PC-9 (cell line): Measurements from ENCODE around the gene MRPL4. TPM values are rescaled to one million over a fixed set of nuclear protein-coding genes. Genes with fewer than 3 reads are reported as not detected.

Source experiments
- BruUV-seq: library from RNA; stranded (reverse); fragments of 400-500 nt; replicated peaks from 2 replicates; lab custom pipeline; 2021; lab: Mats Ljungman, UMichigan
- CTCF ChIA-PET: fragments of 300-600 bp; sonication (Branson Sonifier 250); formaldehyde crosslinking; loops from one replicate; lab custom pipeline; 2022; ENCODE audit warnings: antibody characterized with exemption; lab: Charles Lee
- POLR2A ChIA-PET: fragments of 300-600 bp; sonication (Branson Sonifier 250); formaldehyde crosslinking; loops from one replicate; lab custom pipeline; 2022; ENCODE audit warnings: antibody characterized with exemption; ENCODE audit not compliant: unreplicated experiment; lab: Charles Lee
- DNase-seq, 2 experiments: peaks; one replicate each; pipeline versions ENCODE4 v3.0.0 to v3.0.0-alpha.2; 2015 to 2022; ENCODE audit warnings: mixed read lengths in 1 of 2
- H2AFZ ChIP-seq: fragments of 200-600 bp; sonication (generic); 2 replicates; pipeline ENCODE4 v1.8.1; 2017; ENCODE audit warnings: antibody characterized with exemption
- H3F3A ChIP-seq: fragments of 200-600 bp; sonication (generic); 2 replicates; pipeline ENCODE4 v1.8.1; 2017; ENCODE audit warnings: antibody characterized with exemption, mild to moderate bottlenecking, low read depth; ENCODE audit not compliant: insufficient read depth
- H3K27ac ChIP-seq: fragments of 200-600 bp; sonication (generic); 2 replicates; pipeline ENCODE4 v1.6.1; 2016; ENCODE audit warnings: mixed run types
- H3K27me3 ChIP-seq: fragments of 200-600 bp; sonication (generic); 2 replicates; pipeline ENCODE4 v1.6.1; 2016; ENCODE audit warnings: low read depth, mixed run types; ENCODE audit not compliant: insufficient read depth
- H3K36me3 ChIP-seq: fragments of 200-600 bp; sonication (generic); 2 replicates; pipeline ENCODE4 v1.6.1; 2016; ENCODE audit warnings: low read depth, mixed run types
- H3K4me1 ChIP-seq: fragments of 200-600 bp; sonication (generic); replicated peaks from 2 replicates; pipeline ENCODE4 v1.6.1; 2016; ENCODE audit warnings: mixed run types; ENCODE audit not compliant: insufficient read depth
- H3K4me2 ChIP-seq: fragments of 200-600 bp; sonication (generic); 2 replicates; pipeline ENCODE4 v1.6.1; 2017; ENCODE audit warnings: mixed run types
- H3K4me3 ChIP-seq: fragments of 200-600 bp; sonication (generic); 2 replicates; pipeline ENCODE4 v1.6.1; 2016; ENCODE audit warnings: mixed run types
- H3K79me2 ChIP-seq: fragments of 200-600 bp; sonication (generic); 2 replicates; pipeline ENCODE4 v1.6.1; 2017; ENCODE audit warnings: low read depth, mixed run types
- H3K9me2 ChIP-seq: fragments of 200-600 bp; sonication (generic); 2 replicates; pipeline ENCODE4 v1.8.1; 2017; ENCODE audit warnings: mild to moderate bottlenecking; ENCODE audit not compliant: insufficient read depth
- H3K9me3 ChIP-seq: fragments of 200-600 bp; sonication (generic); 2 replicates; pipeline ENCODE4 v1.8.1; 2016; ENCODE audit warnings: low read depth; ENCODE audit not compliant: insufficient read depth
- H4K20me1 ChIP-seq: fragments of 200-600 bp; sonication (generic); 2 replicates; pipeline ENCODE4 v1.8.1; 2017; ENCODE audit not compliant: insufficient read depth
- EZH2 ChIP-seq: fragments of 200-600 bp; sonication (generic); IDR thresholded peaks from 2 replicates; pipeline ENCODE4 v1.8.0; 2017; ENCODE audit warnings: antibody characterized with exemption, low read depth
- intact Hi-C: fragments of 100-400 bp; cut with micrococcal nuclease; formaldehyde crosslinking; loops from one replicate; pipeline ENCODE4 v1.10.0; 2022; ENCODE audit not compliant: unreplicated experiment
- total RNA-seq: library from RNA; stranded (reverse); gene quantifications from 2 replicates; pipeline ENCODE4 v1.2.3, GENCODE V29; 2021
- TF ChIP-seq, protein P1 (sequence below): fragments of 200-600 bp; sonication (generic); conservative IDR thresholded peaks from 2 replicates; pipeline ENCODE4 v1.6.1; 2017; ENCODE audit warnings: mixed run types, antibody characterized with exemption, mild to moderate bottlenecking, moderate library complexity

MRPL4 gene
- total RNA-seq, 1 experiment from 2014 or later = 98.2 TPM

GRCh38 chr19:10284065-10284959 lies 32.3 kb downstream of the MRPL4 start:
- DNase-seq = no peak
- TF ChIP-seq, protein P1, sequence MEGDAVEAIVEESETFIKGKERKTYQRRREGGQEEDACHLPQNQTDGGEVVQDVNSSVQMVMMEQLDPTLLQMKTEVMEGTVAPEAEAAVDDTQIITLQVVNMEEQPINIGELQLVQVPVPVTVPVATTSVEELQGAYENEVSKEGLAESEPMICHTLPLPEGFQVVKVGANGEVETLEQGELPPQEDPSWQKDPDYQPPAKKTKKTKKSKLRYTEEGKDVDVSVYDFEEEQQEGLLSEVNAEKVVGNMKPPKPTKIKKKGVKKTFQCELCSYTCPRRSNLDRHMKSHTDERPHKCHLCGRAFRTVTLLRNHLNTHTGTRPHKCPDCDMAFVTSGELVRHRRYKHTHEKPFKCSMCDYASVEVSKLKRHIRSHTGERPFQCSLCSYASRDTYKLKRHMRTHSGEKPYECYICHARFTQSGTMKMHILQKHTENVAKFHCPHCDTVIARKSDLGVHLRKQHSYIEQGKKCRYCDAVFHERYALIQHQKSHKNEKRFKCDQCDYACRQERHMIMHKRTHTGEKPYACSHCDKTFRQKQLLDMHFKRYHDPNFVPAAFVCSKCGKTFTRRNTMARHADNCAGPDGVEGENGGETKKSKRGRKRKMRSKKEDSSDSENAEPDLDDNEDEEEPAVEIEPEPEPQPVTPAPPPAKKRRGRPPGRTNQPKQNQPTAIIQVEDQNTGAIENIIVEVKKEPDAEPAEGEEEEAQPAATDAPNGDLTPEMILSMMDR = no peak
- TF ChIP-seq EZH2 = no peak
- BruUV-seq = no TSS peak
- no peaks in the 10 kb centered on the region for H3K9me2 ChIP-seq
- H3F3A ChIP-seq = peaks cover 35% of the 10 kb centered on the region
- H4K20me1 ChIP-seq = no peaks in the 10 kb centered on the region
- intact Hi-C loops = no loop called here
- no peaks in the 10 kb centered on the region for H3K9me3 ChIP-seq
- H3K4me1 ChIP-seq = peaks cover 33% of the 10 kb centered on the region
- ChIA-PET CTCF (no interaction called here), POLR2A (interaction anchor here (0.6 to 1.0 kb wide), 3 partner anchors 14 to 210 kb away, joined by 3 to 5 read pairs (median 3); partner anchors contain the start of genes ICAM1 and RAVER1)
- no peak overlapping the region for H3K27ac ChIP-seq
- H3K27me3 ChIP-seq = no peaks in the 10 kb centered on the region
- no peak overlapping the region for H3K4me3 ChIP-seq
- no peak overlapping the region for H3K4me2 ChIP-seq
- H3K79me2 ChIP-seq = no peaks in the 10 kb centered on the region
- peaks cover 9% of the 10 kb centered on the region; the same call in 1 of the 2 replicates for H3K36me3 ChIP-seq
- H2AFZ ChIP-seq = no peak overlapping the region

DNA sequence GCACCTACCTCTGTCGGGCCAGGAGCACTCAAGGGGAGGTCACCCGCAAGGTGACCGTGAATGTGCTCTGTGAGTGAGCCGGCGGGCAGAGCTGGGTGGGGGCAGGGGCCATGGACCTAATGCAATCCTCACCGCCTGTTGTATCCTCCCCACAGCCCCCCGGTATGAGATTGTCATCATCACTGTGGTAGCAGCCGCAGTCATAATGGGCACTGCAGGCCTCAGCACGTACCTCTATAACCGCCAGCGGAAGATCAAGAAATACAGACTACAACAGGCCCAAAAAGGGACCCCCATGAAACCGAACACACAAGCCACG lies 32.9 kb downstream of the MRPL4 start:
- H3K36me3 ChIP-seq = peaks cover 9% of the 10 kb centered on the region; the same call in 1 of the 2 replicates
- POLR2A ChIA-PET = no interaction called here
- peaks cover 26% of the 10 kb centered on the region for H3K4me1 ChIP-seq
- no peak for TF ChIP-seq EZH2
- TF ChIP-seq, protein P1 = no peak
- H3F3A ChIP-seq = peaks cover 33% of the 10 kb centered on the region
- CTCF ChIA-PET = no interaction called here
- H2AFZ ChIP-seq = no peak overlapping the region
- no peaks in the 10 kb centered on the region for H3K79me2 ChIP-seq
- H4K20me1 ChIP-seq = no peaks in the 10 kb centered on the region
- DNase-seq = no peak
- no peak overlapping the region for H3K4me3 ChIP-seq
- H3K27ac ChIP-seq = no peak overlapping the region
- H3K4me2 ChIP-seq = no peak overlapping the region
- intact Hi-C loops = no loop called here
- no TSS peak for BruUV-seq
- no peaks in the 10 kb centered on the region for H3K27me3 ChIP-seq
- H3K9me2 ChIP-seq = no peaks in the 10 kb centered on the region
- H3K9me3 ChIP-seq = no peaks in the 10 kb centered on the region

DNA sequence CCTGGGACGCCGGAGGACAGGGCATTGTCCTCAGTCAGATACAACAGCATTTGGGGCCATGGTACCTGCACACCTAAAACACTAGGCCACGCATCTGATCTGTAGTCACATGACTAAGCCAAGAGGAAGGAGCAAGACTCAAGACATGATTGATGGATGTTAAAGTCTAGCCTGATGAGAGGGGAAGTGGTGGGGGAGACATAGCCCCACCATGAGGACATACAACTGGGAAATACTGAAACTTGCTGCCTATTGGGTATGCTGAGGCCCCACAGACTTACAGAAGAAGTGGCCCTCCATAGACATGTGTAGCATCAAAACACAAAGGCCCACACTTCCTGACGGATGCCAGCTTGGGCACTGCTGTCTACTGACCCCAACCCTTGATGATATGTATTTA lies 33.4 kb downstream of the MRPL4 start:
- no peak for TF ChIP-seq EZH2
- TF ChIP-seq, protein P1 = no peak
- H3K4me1 ChIP-seq = peaks cover 25% of the 10 kb centered on the region
- H2AFZ ChIP-seq = no peak overlapping the region
- no peak overlapping the region for H3K4me3 ChIP-seq
- DNase-seq = no peak
- H3K27me3 ChIP-seq = no peaks in the 10 kb centered on the region
- BruUV-seq = no TSS peak
- no peaks in the 10 kb centered on the region for H3K79me2 ChIP-seq
- H3K9me3 ChIP-seq = no peaks in the 10 kb centered on the region
- intact Hi-C loops = no loop called here
- H3K4me2 ChIP-seq = no peak overlapping the region
- CTCF ChIA-PET = no interaction called here
- H3K9me2 ChIP-seq = no peaks in the 10 kb centered on the region
- H3F3A ChIP-seq = peaks cover 33% of the 10 kb centered on the region
- H3K36me3 ChIP-seq = peaks cover 9% of the 10 kb centered on the region; the same call in 1 of the 2 replicates
- POLR2A ChIA-PET = interaction anchor here (0.6 kb wide), 2 partner anchors 116 to 1861 kb away, joined by 4 to 11 read pairs; no protein-coding TSS in a partner anchor
- no peaks in the 10 kb centered on the region for H4K20me1 ChIP-seq
- no peak overlapping the region for H3K27ac ChIP-seq
